Neuronal stem cell (in vitro differentiated cells): Measurements from ENCODE around the gene EFCAB11.

Experiments used
- DNase-seq: peaks from one replicate; pipeline ENCODE4 v3.0.0-alpha.2; 2013; ENCODE audit warnings: low spot score
- H2AFZ ChIP-seq: one replicate; pipeline ENCODE4 v1.6.1; 2013; ENCODE audit warnings: mild to moderate bottlenecking, low read length, inconsistent platforms
- H2AK5ac ChIP-seq: 2 replicates; pipeline ENCODE4 v1.6.1; 2013; ENCODE audit warnings: low read depth, mild to moderate bottlenecking, inconsistent platforms, low read length, moderate library complexity, mixed read lengths
- H2BK120ac ChIP-seq: 2 replicates; pipeline ENCODE4 v1.6.1; 2013; ENCODE audit warnings: low read depth, mild to moderate bottlenecking, inconsistent platforms, low read length, moderate library complexity, mixed read lengths
- H2BK12ac ChIP-seq: one replicate; pipeline ENCODE4 v1.6.1; 2013; ENCODE audit warnings: low read length, inconsistent platforms
- H2BK15ac ChIP-seq: 2 replicates; pipeline ENCODE4 v1.6.1; 2013; ENCODE audit warnings: mild to moderate bottlenecking, low read length, inconsistent platforms, mixed read lengths
- H2BK5ac ChIP-seq: one replicate; pipeline ENCODE4 v1.6.1; 2013; ENCODE audit warnings: inconsistent platforms, mild to moderate bottlenecking, low read length, moderate library complexity
- H3K14ac ChIP-seq: one replicate; pipeline ENCODE4 v1.6.1; 2013; ENCODE audit warnings: low read length, inconsistent platforms
- H3K18ac ChIP-seq: 2 replicates; pipeline ENCODE4 v1.6.1; 2013; ENCODE audit warnings: low read length, inconsistent platforms
- H3K23ac ChIP-seq: 2 replicates; pipeline ENCODE4 v1.6.1; 2013; ENCODE audit warnings: low read depth, mild to moderate bottlenecking, mixed read lengths, low read length, inconsistent platforms; ENCODE audit not compliant: poor library complexity
- H3K27ac ChIP-seq: replicated peaks from 3 replicates; pipeline ENCODE4 v1.5.1; 2013; ENCODE audit warnings: low read length, inconsistent platforms
- H3K27me3 ChIP-seq, 3 experiments: 2 replicates each; pipeline ENCODE4 v1.6.1; 2013; ENCODE audit warnings: low read length in 3 of 3, mild to moderate bottlenecking in 2 of 3, inconsistent platforms in 1 of 3, low read depth in 1 of 3, mixed read lengths in 1 of 3, moderate library complexity in 1 of 3; ENCODE audit not compliant: control insufficient read depth in 3 of 3, insufficient read depth in 3 of 3
- H3K36me3 ChIP-seq, 2 donors: replicated peaks in 1 of 2; 2 replicates each; pipeline ENCODE4 v1.6.1; 2013; ENCODE audit warnings: low read length in 2 of 2; ENCODE audit not compliant: control insufficient read depth in 2 of 2, insufficient read depth in 2 of 2
- H3K4ac ChIP-seq: 2 replicates; pipeline ENCODE4 v1.6.1; 2013; ENCODE audit warnings: inconsistent platforms, mild to moderate bottlenecking, low read length, moderate library complexity
- H3K4me1 ChIP-seq, 2 donors: 1 replicate in 1 of 2; 2 replicates in 1 of 2; pipeline ENCODE4 v1.6.1; 2013; ENCODE audit warnings: low read length in 2 of 2, low read depth in 1 of 2; ENCODE audit not compliant: control insufficient read depth in 2 of 2, insufficient read depth in 1 of 2
- H3K4me2 ChIP-seq: one replicate; pipeline ENCODE4 v1.6.1; 2013; ENCODE audit warnings: mild to moderate bottlenecking, low read length, inconsistent platforms; ENCODE audit not compliant: insufficient read depth, poor library complexity, severe bottlenecking
- H3K4me3 ChIP-seq, 2 donors: 2 replicates each; pipeline ENCODE4 v1.5.1; 2013; ENCODE audit warnings: low read length in 2 of 2, mild to moderate bottlenecking in 2 of 2, inconsistent platforms in 1 of 2, moderate library complexity in 1 of 2
- H3K79me1 ChIP-seq: one replicate; pipeline ENCODE4 v1.6.1; 2013; ENCODE audit warnings: low read depth, mild to moderate bottlenecking, inconsistent platforms, low read length, moderate library complexity
- H3K9ac ChIP-seq: one replicate; pipeline ENCODE4 v1.6.1; 2013; ENCODE audit warnings: mild to moderate bottlenecking, low read depth, low read length, inconsistent platforms; ENCODE audit not compliant: poor library complexity
- H3K9me3 ChIP-seq, 2 donors: replicated peaks in 1 of 2; 2 replicates each; pipeline versions ENCODE3 to v1.6.1; 2013; ENCODE audit warnings: low read length in 2 of 2, mild to moderate bottlenecking in 2 of 2, inconsistent platforms in 1 of 2, low read depth in 1 of 2, mixed read lengths in 1 of 2, moderate library complexity in 1 of 2; ENCODE audit not compliant: control insufficient read depth in 2 of 2, insufficient read depth in 1 of 2
- H4K8ac ChIP-seq: one replicate; pipeline ENCODE4 v1.6.1; 2013; ENCODE audit warnings: low read depth, mild to moderate bottlenecking, inconsistent platforms, low read length, moderate library complexity
- H4K91ac ChIP-seq: one replicate; pipeline ENCODE4 v1.6.1; 2013; ENCODE audit warnings: low read length, low read depth, mild to moderate bottlenecking, inconsistent platforms; ENCODE audit not compliant: poor library complexity
- WGBS, 2 donors: extraction: QIAGEN DNeasy Blood & Tissue Kit; methylation state at CpG; one replicate each; pipeline ENCODE4 v1.1.7; 2013; ENCODE audit warnings: missing lambda C conversion rate in 2 of 2, mixed read lengths in 1 of 2; ENCODE audit not compliant: insufficient read length in 2 of 2, insufficient replicate concordance in 1 of 2; ENCODE audit errors: extremely low coverage in 2 of 2; 5-methylcytosine and 5-hydroxymethylcytosine counted together

EFCAB11 gene

GRCh38 chr14:89996963-89997362, 42.4 kb upstream of the EFCAB11 start:
- H2BK5ac ChIP-seq, result no peak overlapping the region
- WGBS, 2 donors, result no CpG with 5 or more reads among the region's 1 CpG
- H3K36me3 ChIP-seq, result peaks cover 21 to 98% of the 10 kb centered on the region in 2 donors

GRCh38 chr14:89992273-89992672, 37.7 kb upstream of the EFCAB11 start:
- H3K4me2 ChIP-seq, result no peak overlapping the region

More at GRCh38 chr14:89996963-89997362, 42.4 kb upstream of the EFCAB11 start:
- Histone ChIP-seq H3K4ac (no peak overlapping the region), H4K8ac (no peak overlapping the region), H3K14ac (no peak overlapping the region), H3K23ac (no peak overlapping the region), H2AK5ac (no peak overlapping the region), H3K4me2 (no peak overlapping the region), H2BK12ac (no peak overlapping the region), H3K27me3 (no peaks in the 10 kb centered on the region), H2BK15ac (no peak overlapping the region), H3K18ac (no peak overlapping the region), H3K4me1 (no peaks in the 10 kb centered on the region), H2AFZ (no peak overlapping the region), H2BK120ac (no peak overlapping the region), H3K27ac (no peak overlapping the region), H3K79me1 (peaks cover 2% of the 10 kb centered on the region), H4K91ac (no peak overlapping the region), H3K9ac (no peak overlapping the region), H3K4me3 (no peak overlapping the region), H3K9me3 (no peaks in the 10 kb centered on the region)
- no peak for DNase-seq

GRCh38 chr14:89990623-89991275, 36.2 kb upstream of the EFCAB11 start:
- H2AFZ ChIP-seq, result no peak overlapping the region
- no peak overlapping the region for H2BK15ac ChIP-seq
- H3K79me1 ChIP-seq, result no peaks in the 10 kb centered on the region
- no peak overlapping the region for H2BK12ac ChIP-seq
- H3K9ac ChIP-seq, result no peak overlapping the region
- H4K91ac ChIP-seq, result no peak overlapping the region
- H3K4me1 ChIP-seq, result no peaks in the 10 kb centered on the region
- H2AK5ac ChIP-seq, result no peak overlapping the region
- no peak overlapping the region for H3K27ac ChIP-seq
- no peak overlapping the region for H3K18ac ChIP-seq
- no peak for DNase-seq
- no peak overlapping the region for H3K4ac ChIP-seq
- no CpG with 5 or more reads among the region's 2 CpGs for WGBS, 2 donors
- no peak overlapping the region for H2BK5ac ChIP-seq
- no peaks in the 10 kb centered on the region for H3K9me3 ChIP-seq
- no peak overlapping the region for H2BK120ac ChIP-seq
- no peak overlapping the region for H3K14ac ChIP-seq
- no peak overlapping the region for H3K4me2 ChIP-seq
- no peaks in the 10 kb centered on the region for H3K27me3 ChIP-seq
- no peak overlapping the region for H4K8ac ChIP-seq
- H3K36me3 ChIP-seq, result peaks cover 20 to 100% of the 10 kb centered on the region in 2 donors
- H3K23ac ChIP-seq, result no peak overlapping the region
- no peak overlapping the region for H3K4me3 ChIP-seq

More at GRCh38 chr14:89992273-89992672, 37.7 kb upstream of the EFCAB11 start:
- H3K36me3 ChIP-seq, result peaks cover 17 to 100% of the 10 kb centered on the region in 2 donors
- H2BK5ac ChIP-seq, result no peak overlapping the region
- DNase-seq, result no peak
- no peaks in the 10 kb centered on the region for H3K4me1 ChIP-seq
- no peak overlapping the region for H2AK5ac ChIP-seq
- no peaks in the 10 kb centered on the region for H3K9me3 ChIP-seq
- no CpG with 5 or more reads among the region's 3 CpGs for WGBS, 2 donors
- no peak overlapping the region for H2AFZ ChIP-seq
- no peak overlapping the region for H3K4me3 ChIP-seq
- no peak overlapping the region for H4K91ac ChIP-seq
- H3K27ac ChIP-seq, result no peak overlapping the region
- no peak overlapping the region for H3K23ac ChIP-seq
- H2BK120ac ChIP-seq, result no peak overlapping the region
- no peaks in the 10 kb centered on the region for H3K79me1 ChIP-seq
- no peak overlapping the region for H4K8ac ChIP-seq
- H3K9ac ChIP-seq, result no peak overlapping the region
- H3K27me3 ChIP-seq, result no peaks in the 10 kb centered on the region
- no peak overlapping the region for H2BK15ac ChIP-seq
- H2BK12ac ChIP-seq, result no peak overlapping the region
- H3K4ac ChIP-seq, result no peak overlapping the region
- H3K14ac ChIP-seq, result no peak overlapping the region
- H3K18ac ChIP-seq, result no peak overlapping the region

GRCh38 chr14:89990218-89990617, 35.7 kb upstream of the EFCAB11 start:
- Histone ChIP-seq H4K91ac (no peak overlapping the region), H3K4ac (no peak overlapping the region), H2BK5ac (no peak overlapping the region), H2BK15ac (no peak overlapping the region), H3K9ac (no peak overlapping the region), H3K27ac (no peak overlapping the region), H3K4me3 (no peak overlapping the region), H3K4me1 (no peaks in the 10 kb centered on the region), H3K27me3 (no peaks in the 10 kb centered on the region), H3K79me1 (no peaks in the 10 kb centered on the region), H3K23ac (no peak overlapping the region), H2BK120ac (no peak overlapping the region), H2AFZ (no peak overlapping the region), H3K9me3 (no peaks in the 10 kb centered on the region), H3K18ac (no peak overlapping the region), H2AK5ac (no peak overlapping the region), H3K36me3 (peaks cover 20 to 100% of the 10 kb centered on the region in 2 donors), H3K4me2 (no peak overlapping the region), H4K8ac (no peak overlapping the region), H3K14ac (no peak overlapping the region), H2BK12ac (no peak overlapping the region)
- WGBS, 2 donors, result no CpG with 5 or more reads among the region's 5 CpGs
- DNase-seq, result no peak
